NCI-H69 (cell line): ENCODE measurements around the gene TBC1D9.
"Not testable (repeated sequence)": the region's sequence is repeated elsewhere in the genome, so short reads cannot be mapped to it uniquely, and the experiment has no call there.

Source experiments
- DNase-seq: peaks from one replicate; lab custom pipeline; 2025; lab: John Stamatoyannopoulos, UW

Gene TBC1D9

DNA sequence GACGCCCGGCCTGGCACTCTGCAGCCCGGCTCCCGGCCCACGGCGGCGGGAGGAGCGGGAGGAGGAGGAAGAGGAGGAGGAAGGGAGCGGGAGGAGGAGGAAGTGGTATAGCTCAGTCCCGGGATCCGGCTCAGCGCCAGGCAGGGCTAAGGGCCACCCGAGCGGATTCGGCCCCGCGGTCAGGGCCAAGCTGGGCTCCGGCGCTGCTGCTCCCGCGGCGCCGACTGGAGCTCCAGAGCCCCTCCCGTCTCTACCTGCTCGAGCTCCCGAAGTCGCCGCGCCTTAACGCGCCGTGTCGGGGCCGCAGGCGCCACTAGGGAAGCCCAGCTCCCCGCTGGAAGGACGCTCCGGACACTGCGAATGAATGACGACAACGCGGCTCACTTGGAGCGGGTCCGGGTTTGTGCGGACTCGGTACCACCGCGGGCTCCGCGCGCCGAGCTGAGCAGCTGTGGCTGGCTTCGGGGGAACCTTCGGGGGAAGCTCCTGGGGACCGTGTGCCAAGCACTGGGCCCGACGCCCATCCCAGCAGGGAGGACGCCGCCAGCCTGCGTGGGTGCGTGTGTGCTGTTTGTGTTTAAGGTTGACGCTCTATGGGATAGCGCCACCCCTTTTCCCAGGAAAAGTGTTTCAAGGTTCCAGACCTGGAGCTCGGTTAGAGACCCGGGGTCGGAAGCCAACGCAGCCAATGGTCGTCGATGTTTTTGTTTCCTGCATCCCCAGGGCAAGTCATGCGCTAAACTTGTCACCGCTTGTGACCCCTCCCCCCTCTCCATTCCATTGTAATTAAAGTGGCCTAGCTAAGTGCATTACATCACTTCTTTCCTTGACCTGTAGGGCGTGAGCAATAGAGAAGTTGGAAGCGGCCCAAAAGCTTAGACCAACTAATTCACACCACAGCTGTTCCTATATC, at the start of gene TBC1D9:
TSS of gene TBC1D9 (minus strand) at position 67 of the 913 bp plus-strand sequence. CDS start 340 bp downstream, outside the sequence.
- peak; percentile 96 for DNase-seq

- DNase-seq: no peak
Measured at GRCh38 chr4:140805293-140805692, 49.1 kb upstream of the TBC1D9 start.

- DNase-seq: no peak
Measured at GRCh38 chr4:140802591-140802990, 46.4 kb upstream of the TBC1D9 start.

DNA sequence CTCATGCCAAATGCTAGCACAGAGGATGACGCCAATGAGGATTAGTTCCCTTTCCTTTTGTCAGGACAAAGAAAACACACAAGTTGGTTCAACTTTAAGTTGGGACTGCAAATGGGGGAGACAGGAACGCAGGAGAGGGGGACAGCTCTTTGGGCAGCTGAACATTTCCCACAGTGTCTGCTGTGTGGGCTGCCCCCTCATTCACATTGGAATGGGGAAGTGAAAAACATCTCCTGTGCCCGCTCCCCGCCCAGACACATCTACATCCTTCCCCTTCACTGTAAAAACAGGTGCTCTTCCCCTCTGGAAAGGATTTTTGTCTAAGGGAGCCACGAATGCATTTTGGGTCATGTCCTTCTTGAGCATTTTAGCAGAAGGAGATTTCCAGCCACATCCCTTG, 44.5 kb upstream of the TBC1D9 start:
- no peak for DNase-seq

DNA sequence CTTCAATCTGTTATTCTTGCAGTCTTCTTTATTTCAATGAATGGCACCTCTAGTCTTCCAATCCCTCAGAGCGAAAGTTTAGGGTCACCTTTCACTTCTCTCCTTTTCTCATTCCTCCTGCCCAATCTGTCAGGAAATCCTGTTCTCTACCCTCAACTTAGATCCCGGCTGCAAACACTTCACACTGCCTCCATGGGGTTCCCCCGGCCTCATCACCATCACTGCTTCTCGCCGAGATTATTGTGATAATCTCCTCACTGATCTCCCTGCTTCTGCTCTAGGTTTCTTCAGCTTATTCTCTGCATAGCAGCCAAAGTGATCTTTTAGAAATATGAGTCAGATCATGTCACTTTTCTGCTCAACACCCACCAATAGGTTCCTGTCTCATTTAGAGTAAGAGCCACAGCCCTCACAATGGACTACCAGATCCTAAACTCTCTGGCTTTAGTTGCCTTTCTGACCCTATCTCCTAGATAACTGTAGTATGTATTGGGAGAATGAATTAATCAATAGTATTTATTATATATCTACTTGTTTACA, 43.6 kb upstream of the TBC1D9 start:
- DNase-seq: no peak

- DNase-seq: peak; percentile 62
Measured at GRCh38 chr4:140793291-140793690, 37.1 kb upstream of the TBC1D9 start.

GRCh38 chr4:140790765-140791164, 34.6 kb upstream of the TBC1D9 start:
- DNase-seq: no peak

DNA sequence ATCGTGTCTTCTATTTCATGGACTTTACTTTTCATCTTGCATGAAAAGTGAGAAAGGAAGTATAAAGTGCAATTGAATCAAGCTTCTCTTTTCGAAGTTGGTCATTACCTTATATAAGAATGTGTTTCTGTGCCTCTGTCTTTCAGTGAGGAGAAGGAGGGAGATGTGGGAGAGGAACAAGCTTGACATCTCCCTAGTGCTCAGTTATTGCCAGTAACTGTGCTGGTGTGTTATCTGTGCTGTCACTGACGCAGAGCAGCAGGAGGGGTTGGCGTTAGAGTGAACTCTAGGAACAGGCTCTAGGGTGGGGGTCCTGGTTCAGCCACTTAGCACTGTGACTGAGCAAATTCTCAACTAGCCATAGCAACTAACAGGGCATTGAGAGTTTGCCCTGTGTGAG, 34.0 kb upstream of the TBC1D9 start:
- no peak for DNase-seq

- no peak for DNase-seq
Measured at GRCh38 chr4:140789759-140790158, 33.6 kb upstream of the TBC1D9 start.

DNA sequence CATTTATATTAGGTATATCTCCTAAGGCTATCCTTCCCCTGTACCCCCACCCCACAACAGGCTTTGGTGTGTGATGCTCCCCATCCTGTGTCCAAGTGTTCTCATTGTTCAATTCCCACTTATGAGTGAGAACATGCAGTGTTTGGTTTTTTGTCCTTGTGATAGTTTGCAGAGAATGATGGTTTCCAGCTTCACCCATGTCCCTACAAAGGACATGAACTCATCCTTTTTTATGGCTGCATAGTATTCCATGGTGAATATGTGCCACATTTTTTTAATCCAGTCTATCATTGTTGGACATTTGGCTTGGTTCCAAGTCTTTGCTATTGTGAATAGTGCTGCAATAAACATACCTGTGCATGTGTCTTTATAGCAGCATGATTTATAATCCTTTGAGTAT, 26.6 kb upstream of the TBC1D9 start:
- DNase-seq: not testable (repeated sequence)

GRCh38 chr4:140781596-140781995, 25.4 kb upstream of the TBC1D9 start:
- no peak for DNase-seq

- DNase-seq: no peak
Measured at GRCh38 chr4:140777894-140778293, 21.7 kb upstream of the TBC1D9 start.

GRCh38 chr4:140777386-140777785, 21.2 kb upstream of the TBC1D9 start:
- no peak for DNase-seq

DNA sequence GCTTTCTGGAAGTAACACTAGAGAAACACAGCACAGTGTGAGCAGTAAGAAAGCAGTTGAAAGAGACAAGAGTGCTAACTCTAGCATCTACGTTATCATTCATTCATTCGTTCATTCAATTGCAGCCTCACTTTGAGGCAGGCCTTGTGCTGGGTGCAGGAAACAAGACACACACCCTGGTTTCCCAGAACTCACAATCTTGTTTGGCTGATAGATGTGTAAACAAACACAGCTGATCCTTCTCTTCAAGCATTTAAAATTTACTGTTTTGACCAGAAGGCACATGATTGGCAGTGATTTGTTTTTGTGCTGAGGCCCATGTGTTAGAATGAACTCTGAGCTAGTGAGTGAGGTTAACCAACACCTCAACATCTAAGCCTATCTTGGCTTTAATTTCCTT, 20.4 kb upstream of the TBC1D9 start:
- peak; percentile 38 for DNase-seq

DNA sequence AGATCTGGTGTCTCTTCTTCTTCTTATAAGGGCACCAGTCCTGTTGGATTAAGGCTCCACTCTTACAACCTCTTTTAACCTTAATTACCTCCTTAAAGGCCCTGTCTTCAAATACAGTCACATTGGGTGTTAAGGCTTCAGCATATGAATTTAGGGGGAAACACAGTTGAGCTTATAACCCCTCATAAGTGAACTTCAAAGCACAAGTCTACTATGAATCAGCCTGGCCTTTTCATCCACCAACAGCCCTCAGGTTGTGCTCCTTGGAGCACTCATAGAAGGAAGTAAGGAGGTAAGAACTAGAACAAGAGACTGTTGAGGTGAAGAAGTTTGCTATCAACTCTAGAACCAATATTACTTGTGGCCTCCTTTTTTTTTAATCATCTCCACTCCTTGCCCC, 18.8 kb upstream of the TBC1D9 start:
- DNase-seq: no peak

DNA sequence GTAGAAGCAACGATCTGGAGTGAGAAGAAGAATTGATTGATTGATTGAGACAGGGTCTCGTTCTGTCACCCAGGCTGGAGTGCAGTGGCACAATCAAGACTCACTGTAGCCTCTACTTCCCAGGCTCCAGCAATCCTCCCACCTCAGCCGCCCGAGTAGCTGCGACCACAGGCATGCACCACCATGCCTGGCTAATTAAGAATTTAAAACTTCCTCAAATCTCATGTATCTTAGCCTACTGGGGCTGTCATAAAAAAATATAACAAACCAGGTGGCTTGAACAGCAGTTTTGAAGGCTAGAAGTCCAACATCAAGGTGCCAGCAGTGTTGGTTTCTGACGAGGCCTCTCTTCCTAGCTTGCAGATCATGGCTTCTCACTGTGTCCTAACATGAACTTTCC, 18.3 kb upstream of the TBC1D9 start:
- no peak for DNase-seq

DNA sequence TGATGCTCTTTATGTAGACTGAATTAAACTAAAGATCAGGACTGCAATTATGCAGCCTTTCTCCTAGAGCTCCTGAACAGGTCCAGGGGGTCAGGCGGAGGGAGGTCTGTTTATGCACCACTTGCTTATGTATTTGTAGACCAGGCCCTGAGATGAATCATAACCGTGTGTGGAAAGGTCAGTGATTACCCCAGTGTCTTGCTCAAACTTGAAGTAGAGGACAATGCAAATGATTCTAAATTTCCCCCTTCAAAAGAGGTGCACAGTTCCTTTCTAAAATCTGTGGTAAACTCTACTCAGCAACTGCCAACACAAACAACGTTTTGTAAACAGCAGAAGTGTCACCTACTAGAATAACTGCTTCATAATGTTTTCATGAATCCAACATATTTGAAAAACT, 13.0 kb upstream of the TBC1D9 start:
- DNase-seq: no peak

DNA sequence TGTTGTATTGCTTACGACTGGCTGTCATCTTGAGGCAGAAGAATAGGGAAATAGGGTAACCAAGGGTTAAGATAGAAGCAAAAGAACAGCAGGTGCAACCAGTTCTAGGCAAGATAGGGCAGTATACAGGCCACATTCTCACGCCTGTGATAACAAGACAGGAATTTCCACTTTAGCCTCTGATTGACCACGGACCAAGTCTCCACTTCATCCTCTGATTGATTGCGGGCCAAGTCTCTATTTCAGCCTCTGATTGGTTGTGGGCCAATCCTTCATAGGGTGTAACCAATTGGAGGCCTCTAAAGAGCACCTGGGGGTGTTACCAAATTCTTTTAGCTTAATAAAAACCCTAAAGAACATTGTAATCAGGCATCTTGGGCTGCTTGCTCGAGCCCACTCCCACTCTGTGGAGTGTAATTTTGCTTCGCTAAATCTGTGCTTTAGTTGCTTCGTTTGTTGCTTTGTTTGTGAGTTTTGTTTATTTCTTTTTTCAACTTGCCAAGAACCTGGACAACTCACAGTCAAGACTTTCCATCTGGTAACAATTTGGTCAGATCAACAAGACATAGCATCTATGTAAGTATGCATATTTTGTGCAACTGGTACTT, 8.7 kb upstream of the TBC1D9 start:
- DNase-seq: no peak

GRCh38 chr4:140762202-140762601, 6.0 kb upstream of the TBC1D9 start:
- DNase-seq: no peak

DNA sequence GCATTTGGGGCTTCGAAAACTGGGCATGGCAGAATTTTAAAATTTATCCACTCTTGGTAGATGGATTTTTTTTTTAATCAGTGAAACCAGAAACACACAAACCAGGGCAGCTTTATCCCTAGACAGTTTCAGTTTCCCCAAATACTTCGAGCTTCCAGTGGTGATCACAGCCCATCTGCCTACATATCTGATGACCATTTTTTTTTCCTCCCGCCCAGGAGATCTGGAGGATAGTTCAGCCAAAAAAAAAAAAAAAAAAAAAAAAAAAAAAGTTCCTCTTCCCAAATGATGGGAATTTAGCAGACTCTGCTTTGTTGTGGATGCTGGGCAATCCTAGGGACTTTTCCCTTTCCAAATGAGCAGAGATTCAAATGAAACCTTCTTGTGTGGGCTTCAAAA, 1.0 kb upstream of the TBC1D9 start:
- peak; percentile 85 for DNase-seq

DNA sequence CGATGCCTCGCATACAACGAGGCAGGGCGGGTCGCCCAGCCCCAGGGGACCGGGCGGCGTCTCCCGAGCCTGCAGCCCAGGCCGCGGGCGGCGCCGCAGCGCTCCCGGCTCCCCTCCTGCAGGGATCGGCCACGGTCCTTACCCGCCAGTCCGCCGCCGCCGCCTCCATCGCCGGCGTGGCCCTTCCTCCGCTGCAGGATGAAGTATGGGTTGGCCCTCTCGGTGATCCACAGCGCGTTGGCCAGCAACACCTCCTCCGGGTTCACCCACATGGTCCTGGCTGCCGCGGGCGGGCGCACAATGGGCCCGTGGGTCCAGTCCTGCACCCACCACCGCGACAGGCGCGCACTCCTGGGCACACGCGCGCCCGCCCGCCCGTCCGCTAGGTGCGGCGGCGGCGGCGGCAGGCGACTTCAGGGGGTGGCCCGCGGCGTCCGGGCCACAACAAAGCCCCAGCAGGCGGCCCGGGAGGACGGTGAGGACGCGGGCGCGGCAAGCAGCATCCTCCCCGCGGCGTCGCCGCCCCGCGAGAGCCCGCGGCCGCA, 339 bp downstream of the TBC1D9 start:
- peak; percentile 78 for DNase-seq

DNA sequence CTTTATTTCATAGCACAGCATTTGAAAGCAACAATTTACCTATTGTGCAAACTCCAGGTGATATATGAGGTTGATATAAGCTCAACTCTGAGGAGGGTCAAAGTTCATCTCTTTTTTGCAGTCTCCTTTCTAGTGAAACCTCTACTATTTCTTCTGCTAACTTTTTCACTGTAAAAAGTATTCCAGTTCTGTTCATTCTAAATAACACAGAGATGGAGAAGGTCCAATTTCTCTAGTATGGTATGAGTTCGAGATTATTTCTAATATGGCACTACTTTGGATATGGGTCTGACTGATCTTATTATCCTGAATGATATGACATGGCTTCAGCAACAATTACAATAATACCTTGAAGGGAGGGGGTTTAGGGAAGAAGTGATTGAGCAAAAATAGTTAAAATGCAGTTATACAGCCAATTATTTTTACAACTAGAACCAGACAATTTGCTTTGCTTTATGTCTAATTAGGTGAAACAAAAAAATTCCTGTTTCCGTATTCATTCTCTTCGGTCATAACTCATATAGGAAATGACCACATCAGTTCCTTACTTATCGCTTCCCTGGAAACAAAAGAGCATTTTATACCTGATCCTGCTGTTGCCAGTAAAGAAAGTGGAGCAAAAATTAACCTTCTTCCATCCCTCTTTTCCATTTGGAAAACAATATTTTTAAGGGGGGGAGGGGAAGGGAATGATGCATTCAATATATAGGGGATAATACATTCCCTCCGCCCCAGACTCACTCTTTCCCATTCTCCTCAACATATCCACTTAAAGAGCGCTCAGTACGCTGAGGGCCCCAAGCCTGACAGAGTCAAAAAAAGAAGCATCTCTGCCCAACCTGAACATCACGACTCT, 1.0 kb downstream of the TBC1D9 start:
- DNase-seq: peak; percentile 57
